Tibial artery (tissue), 4 donors: ENCODE data around the gene SPAG7.

Experiments used
- DNase-seq, 2 donors: peaks; one replicate each; pipeline ENCODE4 v3.0.0-alpha.2; 2019
- H3K27ac ChIP-seq, 2 donors: fragments of 200-600 bp; sonication (generic) in 1 of 2; 1 replicate in 1 of 2; 2 replicates in 1 of 2; pipeline ENCODE4 v1.5.1; 2018 to 2019; ENCODE audit warnings: mild to moderate bottlenecking in 1 of 2
- H3K27me3 ChIP-seq, 2 donors: fragments of 200-600 bp; sonication (generic) in 1 of 2; one replicate each; pipeline versions ENCODE4 v1.5.1 to v1.6.0; 2016 to 2019
- H3K36me3 ChIP-seq, 3 donors: fragments of 200-600 bp; sonication (generic) in 2 of 3; one replicate each; pipeline ENCODE4 v1.5.1; 2016 to 2019; ENCODE audit warnings: mild to moderate bottlenecking in 2 of 3
- H3K4me1 ChIP-seq, 4 donors: fragments of 200-600 bp; sonication (generic) in 2 of 4; 1 replicate in 3 of 4; 2 replicates in 1 of 4; pipeline ENCODE4 v1.5.1; 2016 to 2019
- H3K4me3 ChIP-seq, 2 donors: fragments of 200-600 bp; sonication (generic) in 1 of 2; 1 replicate in 1 of 2; 2 replicates in 1 of 2; pipeline ENCODE4 v1.5.1; 2018 to 2019; ENCODE audit warnings: mild to moderate bottlenecking in 2 of 2
- H3K9me3 ChIP-seq, 3 donors: fragments of 200-600 bp; sonication (generic) in 1 of 3; one replicate each; pipeline ENCODE4 v1.5.1; 2016 to 2019
- intact Hi-C: fragments of 100-400 bp; cut with DNase I; formaldehyde crosslinking; loops from one replicate; pipeline ENCODE4 v1.15.0; 2023; ENCODE audit warnings: low total_unique reads
- TF ChIP-seq, protein P1 (sequence below), 2 experiments: fragments of 200-600 bp in 1 of 2; fragments of 450-650 bp in 1 of 2; IDR thresholded peaks; one replicate each; pipeline ENCODE4 v1.5.1; 2017 to 2019; ENCODE audit warnings: antibody characterized with exemption in 2 of 2, mild to moderate bottlenecking in 1 of 2, moderate library complexity in 1 of 2

The SPAG7 gene

DNA sequence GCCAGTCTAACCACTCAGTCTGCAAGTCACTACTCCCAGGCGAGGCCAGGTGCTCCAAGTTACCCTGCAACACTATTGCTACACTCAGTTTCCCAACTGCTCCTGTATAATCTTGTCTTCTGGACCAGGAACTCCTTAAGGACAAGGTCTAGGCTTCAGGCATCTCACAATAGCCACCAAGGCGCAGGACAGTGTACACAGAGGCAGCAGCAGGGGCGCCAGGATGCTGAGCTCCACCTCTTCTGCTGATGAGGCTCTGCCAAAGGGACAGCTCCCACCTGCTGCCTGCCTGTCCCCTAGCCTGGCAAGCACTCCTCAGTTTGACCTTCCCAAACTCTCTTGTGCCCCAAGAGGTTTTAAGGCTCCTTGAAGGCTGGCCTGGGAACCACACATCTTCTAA is 31.2 kb downstream of the SPAG7 start:
- peaks cover 4 to 39% (median 23%) of the 10 kb centered on the region in 4 donors for H3K4me1 ChIP-seq
- no peak overlapping the region for H3K4me3 ChIP-seq
- TF ChIP-seq, protein P1, sequence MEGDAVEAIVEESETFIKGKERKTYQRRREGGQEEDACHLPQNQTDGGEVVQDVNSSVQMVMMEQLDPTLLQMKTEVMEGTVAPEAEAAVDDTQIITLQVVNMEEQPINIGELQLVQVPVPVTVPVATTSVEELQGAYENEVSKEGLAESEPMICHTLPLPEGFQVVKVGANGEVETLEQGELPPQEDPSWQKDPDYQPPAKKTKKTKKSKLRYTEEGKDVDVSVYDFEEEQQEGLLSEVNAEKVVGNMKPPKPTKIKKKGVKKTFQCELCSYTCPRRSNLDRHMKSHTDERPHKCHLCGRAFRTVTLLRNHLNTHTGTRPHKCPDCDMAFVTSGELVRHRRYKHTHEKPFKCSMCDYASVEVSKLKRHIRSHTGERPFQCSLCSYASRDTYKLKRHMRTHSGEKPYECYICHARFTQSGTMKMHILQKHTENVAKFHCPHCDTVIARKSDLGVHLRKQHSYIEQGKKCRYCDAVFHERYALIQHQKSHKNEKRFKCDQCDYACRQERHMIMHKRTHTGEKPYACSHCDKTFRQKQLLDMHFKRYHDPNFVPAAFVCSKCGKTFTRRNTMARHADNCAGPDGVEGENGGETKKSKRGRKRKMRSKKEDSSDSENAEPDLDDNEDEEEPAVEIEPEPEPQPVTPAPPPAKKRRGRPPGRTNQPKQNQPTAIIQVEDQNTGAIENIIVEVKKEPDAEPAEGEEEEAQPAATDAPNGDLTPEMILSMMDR (IDR thresholded peaks at IDR 0.05) = no peak
- H3K36me3 ChIP-seq = peaks cover 14 to 31% (median 14%) of the 10 kb centered on the region in 3 donors
- intact Hi-C loops = loop anchor here (5.0 kb wide), 1 partner anchor 46 kb away; no protein-coding TSS in a partner anchor
- no peaks in the 10 kb centered on the region for H3K27me3 ChIP-seq
- no peaks in the 10 kb centered on the region for H3K9me3 ChIP-seq
- no peak for DNase-seq
- H3K27ac ChIP-seq = no peak overlapping the region

DNA sequence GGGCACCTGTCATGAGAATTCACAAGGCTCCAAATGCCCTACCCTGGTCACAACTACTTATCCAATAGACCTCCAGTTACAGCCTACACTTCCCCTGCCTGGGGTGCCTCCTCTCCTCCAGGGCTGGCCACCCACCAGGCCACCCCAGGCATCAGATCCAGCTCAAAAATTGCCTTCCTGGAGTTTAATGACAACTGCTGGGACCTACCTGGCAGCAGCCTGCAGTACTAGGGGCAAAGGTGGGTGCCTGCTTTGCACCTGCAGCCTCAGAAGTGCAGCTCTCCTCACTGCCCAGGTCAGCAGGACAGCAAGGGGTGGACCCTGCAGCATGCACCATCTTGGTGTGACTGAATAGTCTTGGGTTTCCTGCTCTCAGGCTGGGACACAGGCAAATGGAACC is 32.0 kb downstream of the SPAG7 start:
- no peaks in the 10 kb centered on the region for H3K27me3 ChIP-seq
- peaks cover 4 to 31% (median 15%) of the 10 kb centered on the region in 4 donors for H3K4me1 ChIP-seq
- H3K9me3 ChIP-seq = no peaks in the 10 kb centered on the region
- TF ChIP-seq, protein P1 (IDR thresholded peaks at IDR 0.05) = no peak
- no peak for DNase-seq
- H3K27ac ChIP-seq = no peak overlapping the region
- peaks cover 14 to 31% (median 14%) of the 10 kb centered on the region in 3 donors for H3K36me3 ChIP-seq
- H3K4me3 ChIP-seq = no peak overlapping the region
- intact Hi-C loops = loop anchor here (5.0 kb wide), 1 partner anchor 47 kb away; no protein-coding TSS in a partner anchor

DNA sequence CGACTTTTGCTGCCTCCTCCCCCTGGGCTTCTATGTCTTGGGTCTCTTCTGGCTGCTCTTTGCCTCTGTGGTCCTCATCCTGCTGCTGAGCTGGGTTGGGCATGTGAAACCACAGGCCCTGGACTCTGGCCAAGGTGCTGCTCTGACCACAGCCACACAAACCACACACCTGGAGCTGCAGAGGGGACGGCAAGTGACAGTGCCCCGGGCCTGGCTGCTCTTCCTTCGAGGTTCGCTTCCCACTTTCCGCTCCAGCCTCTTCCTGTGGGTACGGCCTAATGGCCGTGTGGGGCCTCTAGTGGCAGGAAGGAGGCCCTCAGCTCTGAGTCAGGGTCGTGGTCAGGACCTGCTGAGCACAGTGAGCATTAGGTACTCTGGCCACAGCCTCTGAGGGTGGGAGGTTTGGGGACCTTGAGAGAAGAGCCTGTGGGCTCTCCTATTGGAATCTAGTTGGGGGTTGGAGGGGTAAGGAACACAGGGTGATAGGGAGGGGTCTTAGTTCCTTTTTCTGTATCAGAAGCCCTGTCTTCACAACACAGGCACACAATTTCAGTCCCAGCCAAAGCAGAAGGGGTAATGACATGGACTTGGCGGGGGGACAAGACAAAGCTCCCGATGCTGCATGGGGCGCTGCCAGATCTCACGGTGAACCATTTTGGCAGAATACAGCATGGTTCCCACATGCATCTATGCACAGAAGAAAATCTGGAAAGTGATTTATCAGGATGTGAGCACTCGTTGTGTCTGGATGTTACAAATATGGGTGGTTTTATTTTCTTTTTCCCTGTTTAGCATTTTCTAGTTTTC is 33.2 kb downstream of the SPAG7 start:
- DNase-seq = no peak

DNA sequence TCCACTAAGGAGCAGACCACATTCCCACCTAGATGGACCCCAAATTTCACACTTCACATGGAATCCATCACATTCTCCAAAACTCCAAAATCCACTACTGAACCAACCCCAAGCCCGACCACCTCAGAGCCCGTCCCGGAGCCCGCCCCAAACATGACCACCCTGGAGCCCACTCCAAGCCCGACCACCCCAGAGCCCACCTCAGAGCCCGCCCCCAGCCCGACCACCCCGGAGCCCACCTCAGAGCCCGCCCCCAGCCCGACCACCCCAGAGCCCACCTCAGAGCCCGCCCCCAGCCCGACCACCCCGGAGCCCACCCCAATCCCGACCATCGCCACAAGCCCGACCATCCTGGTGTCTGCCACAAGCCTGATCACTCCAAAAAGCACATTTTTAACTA is 34.0 kb downstream of the SPAG7 start:
- Histone ChIP-seq H3K27me3 (no peaks in the 10 kb centered on the region), H3K9me3 (no peaks in the 10 kb centered on the region), H3K4me1 (peaks cover 0 to 22% (median 7%) of the 10 kb centered on the region in 4 donors), H3K27ac (no peak overlapping the region), H3K4me3 (no peak overlapping the region), H3K36me3 (peaks cover 14 to 35% (median 14%) of the 10 kb centered on the region in 3 donors)
- intact Hi-C loops = no loop called here
- DNase-seq = no peak
- TF ChIP-seq, protein P1 (IDR thresholded peaks at IDR 0.05) = no peak

More for the DNA sequence above, 33.2 kb downstream of the SPAG7 start:
- H3K27me3 ChIP-seq = no peaks in the 10 kb centered on the region
- intact Hi-C loops = no loop called here
- TF ChIP-seq, protein P1 (IDR thresholded peaks at IDR 0.05) = no peak
- H3K27ac ChIP-seq = no peak overlapping the region
- H3K4me3 ChIP-seq = no peak overlapping the region
- H3K9me3 ChIP-seq = no peaks in the 10 kb centered on the region
- peaks cover 14 to 35% (median 14%) of the 10 kb centered on the region in 3 donors for H3K36me3 ChIP-seq
- H3K4me1 ChIP-seq = peaks cover 4 to 29% (median 14%) of the 10 kb centered on the region in 4 donors

DNA sequence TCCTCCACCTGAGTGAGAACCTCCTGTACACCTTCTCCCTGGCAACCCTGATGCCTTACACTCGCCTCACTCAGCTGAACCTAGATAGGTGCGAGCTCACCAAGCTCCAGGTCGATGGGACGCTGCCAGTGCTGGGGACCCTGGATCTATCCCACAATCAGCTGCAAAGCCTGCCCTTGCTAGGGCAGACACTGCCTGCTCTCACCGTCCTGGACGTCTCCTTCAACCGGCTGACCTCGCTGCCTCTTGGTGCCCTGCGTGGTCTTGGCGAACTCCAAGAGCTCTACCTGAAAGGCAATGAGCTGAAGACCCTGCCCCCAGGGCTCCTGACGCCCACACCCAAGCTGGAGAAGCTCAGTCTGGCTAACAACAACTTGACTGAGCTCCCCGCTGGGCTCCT is 34.9 kb downstream of the SPAG7 start:
- peaks cover 8 to 28% (median 11%) of the 10 kb centered on the region in 3 donors for H3K36me3 ChIP-seq
- H3K4me3 ChIP-seq = no peak overlapping the region
- DNase-seq = no peak
- no peak overlapping the region for H3K27ac ChIP-seq
- intact Hi-C loops = no loop called here
- H3K4me1 ChIP-seq = peaks cover 0 to 13% (median 0%) of the 10 kb centered on the region in 4 donors
- TF ChIP-seq, protein P1 (IDR thresholded peaks at IDR 0.05) = no peak
- H3K27me3 ChIP-seq = no peaks in the 10 kb centered on the region
- H3K9me3 ChIP-seq = no peaks in the 10 kb centered on the region
